GM10847 (cell line): ENCODE results near the gene MYLK2.

Source experiments
- POLR2A ChIP-seq: IDR thresholded peaks from 2 replicates; pipeline ENCODE4 v1.6.1; 2011; ENCODE audit not compliant: insufficient read length; ENCODE audit errors: extremely low read depth

MYLK2 gene

GRCh38 chr20:31809661-31810060 is 9.5 kb upstream of the MYLK2 start:
- no peak for TF ChIP-seq POLR2A

GRCh38 chr20:31811198-31811597 is 8.0 kb upstream of the MYLK2 start:
- TF ChIP-seq POLR2A, result no peak

DNA sequence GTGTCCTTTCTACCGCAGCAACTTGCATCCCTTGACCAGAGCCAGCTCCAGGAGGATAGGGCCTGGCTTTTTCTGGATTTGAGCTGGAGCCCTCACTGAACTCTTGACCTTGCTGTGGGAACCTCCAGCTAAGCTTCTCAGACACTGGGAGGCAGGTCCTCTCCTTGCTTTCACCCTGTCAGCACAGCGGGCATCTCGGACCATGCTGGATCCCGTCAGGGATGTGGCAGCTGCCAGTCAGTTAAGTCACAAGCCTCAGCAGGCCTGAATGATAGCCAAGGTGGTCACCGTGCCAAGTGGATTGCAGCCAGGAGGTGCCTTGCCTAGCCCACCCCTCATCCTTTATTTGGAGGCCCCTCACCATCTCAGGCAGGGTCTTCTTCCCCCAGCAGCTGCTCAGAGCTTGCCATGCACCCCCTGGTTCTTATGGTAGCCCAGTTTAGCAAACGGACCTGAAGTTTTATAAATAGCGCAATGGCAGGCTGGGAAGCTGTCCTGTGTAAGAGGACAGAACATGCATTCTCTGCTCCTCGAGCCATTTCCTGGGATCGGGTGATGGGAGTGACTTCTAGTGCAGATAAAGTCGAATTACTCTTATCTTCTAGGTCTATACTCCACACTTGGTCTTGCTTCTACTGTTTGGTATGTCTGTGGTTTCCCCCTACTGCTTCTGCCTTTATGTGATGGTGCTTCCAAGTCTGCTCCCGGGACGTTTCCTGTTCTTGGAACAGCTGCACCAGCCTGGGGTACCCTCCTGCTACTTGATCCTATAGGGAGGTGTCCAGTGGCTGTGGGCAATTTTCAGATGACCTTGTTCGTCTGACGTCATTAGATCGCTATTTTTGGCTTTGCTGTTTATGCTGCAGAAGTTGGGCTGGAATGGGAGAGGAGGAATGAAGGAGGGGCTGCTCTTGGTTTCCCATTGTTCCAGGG is 7.1 kb upstream of the MYLK2 start:
- TF ChIP-seq POLR2A, result no peak

DNA sequence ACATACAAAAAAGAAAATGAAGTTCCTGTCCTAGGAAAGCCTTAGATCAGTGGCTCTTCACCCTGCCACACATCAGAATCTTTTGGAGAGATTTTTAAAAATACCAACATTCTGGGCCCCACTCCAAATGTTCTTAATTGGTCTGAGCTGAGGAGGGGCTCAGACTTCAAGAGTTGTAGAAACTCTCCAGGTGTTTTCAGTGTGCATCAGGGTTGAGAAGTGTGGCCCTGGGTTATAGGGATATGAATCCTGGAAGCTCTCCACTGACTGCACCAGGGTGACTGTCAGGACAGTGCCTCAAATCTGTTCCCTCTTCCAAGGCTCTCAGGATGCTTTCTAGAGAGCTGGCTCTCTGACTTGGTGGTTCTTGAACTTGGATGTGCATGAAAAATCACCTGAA is 5.5 kb upstream of the MYLK2 start:
- TF ChIP-seq POLR2A, result no peak

DNA sequence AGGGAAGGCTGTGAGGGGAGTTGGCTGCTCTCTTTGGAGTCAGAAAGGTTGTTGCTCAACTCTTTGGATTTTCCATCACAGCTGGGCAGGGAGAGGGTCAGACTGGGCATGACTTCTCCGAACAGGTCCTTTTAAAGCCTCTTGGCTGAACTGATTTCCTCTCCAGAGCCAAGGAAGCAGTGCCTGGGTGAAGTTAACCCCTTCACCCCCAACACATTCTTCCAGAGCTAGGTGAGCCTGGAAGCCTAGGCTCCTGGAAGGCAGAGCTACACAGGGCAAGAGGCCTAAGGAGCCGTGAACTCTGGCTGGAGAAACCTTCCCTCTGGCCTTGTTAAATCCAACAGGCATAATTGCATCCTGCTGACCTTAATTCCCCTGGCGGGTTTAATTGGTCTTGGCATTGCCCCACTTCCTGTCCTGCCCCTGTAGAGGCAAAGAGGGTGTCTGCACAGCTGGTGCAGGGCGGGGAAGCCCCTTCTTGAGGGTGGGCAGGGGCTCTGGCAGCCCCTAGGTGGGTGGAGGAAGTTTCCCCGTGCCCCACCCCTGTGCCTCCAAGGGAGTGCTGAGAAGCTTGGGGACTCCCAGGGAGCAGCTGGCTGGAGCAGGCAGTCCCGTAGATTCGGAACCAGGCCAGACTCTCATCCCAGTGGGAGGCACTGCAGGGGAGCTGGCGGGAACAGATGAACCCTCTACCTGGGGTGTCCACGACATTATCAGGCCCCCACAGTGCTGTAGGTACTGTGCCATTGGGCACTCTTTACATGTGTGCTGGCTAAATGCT is 3.6 kb upstream of the MYLK2 start:
- no peak for TF ChIP-seq POLR2A

- no peak for TF ChIP-seq POLR2A
Observed at GRCh38 chr20:31816221-31816620, 2.9 kb upstream of the MYLK2 start.

GRCh38 chr20:31817461-31817860 is 1.7 kb upstream of the MYLK2 start:
- TF ChIP-seq POLR2A, result no peak

GRCh38 chr20:31818376-31818908 is 714 bp upstream of the MYLK2 start:
- TF ChIP-seq POLR2A, result no peak

DNA sequence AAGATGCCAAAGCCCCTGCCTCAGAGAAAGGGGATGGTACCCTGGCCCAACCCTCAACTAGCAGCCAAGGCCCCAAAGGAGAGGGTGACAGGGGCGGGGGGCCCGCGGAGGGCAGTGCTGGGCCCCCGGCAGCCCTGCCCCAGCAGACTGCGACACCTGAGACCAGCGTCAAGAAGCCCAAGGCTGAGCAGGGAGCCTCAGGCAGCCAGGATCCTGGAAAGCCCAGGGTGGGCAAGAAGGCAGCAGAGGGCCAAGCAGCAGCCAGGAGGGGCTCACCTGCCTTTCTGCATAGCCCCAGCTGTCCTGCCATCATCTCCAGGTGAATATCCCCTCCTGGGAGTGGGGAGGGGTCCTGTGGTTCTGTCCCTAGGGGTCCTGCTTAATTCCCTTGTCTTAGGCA is 1.1 kb downstream of the MYLK2 start:
- TF ChIP-seq POLR2A, result no peak

DNA sequence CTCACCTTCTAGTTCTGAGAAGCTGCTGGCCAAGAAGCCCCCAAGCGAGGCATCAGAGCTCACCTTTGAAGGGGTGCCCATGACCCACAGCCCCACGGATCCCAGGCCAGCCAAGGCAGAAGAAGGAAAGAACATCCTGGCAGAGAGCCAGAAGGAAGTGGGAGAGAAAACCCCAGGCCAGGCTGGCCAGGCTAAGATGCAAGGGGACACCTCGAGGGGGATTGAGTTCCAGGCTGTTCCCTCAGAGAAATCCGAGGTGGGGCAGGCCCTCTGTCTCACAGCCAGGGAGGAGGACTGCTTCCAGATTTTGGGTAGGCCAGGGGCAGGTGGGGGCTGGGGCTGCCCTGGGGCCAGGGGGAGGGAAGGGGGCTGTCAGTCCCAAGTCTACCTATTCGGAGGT is 2.3 kb downstream of the MYLK2 start:
- TF ChIP-seq POLR2A, result no peak

DNA sequence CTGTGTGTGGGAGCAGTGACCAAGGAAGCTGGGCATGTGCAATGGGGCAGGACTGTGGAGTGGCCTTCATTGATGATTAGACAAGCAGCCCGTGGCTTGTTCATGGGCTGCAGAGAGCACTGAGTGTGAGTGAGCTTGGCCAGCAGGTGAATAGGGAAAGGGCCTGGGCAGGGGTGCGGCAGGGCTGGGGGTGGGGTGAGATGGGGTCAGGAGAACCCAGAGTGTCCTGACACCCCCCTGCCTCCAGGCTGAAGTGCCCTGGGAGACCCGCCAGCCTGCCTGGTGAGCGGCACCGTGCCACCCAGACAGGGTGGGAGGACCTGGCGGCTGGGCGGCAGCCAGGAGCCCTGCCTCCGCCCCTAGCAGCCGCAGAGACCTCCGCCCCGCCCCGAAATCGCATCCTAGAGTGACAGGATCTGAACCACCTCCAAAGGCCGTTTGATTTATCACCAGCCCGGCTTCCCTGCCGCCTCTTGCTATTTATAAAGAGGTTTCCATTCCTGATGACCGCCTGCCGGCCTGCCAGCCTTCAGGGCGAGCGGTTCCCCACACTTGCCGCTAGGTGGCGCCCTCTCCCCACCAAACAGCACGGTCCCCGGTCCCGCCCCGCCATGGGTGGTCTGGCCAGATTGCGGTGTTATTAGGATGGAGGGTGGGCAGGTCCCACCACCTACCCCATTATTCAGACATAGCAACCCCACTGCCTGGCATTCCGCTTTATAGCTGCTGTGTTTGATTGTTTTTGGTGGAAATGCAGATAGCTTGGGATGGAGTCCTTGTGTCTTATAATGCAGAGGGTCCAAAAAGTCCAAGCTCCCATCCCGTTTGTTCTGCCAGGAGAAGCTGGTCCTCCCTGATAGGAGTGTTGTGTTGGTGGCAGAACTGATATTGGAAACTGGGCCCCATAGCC is 3.5 kb downstream of the MYLK2 start:
- no peak for TF ChIP-seq POLR2A

DNA sequence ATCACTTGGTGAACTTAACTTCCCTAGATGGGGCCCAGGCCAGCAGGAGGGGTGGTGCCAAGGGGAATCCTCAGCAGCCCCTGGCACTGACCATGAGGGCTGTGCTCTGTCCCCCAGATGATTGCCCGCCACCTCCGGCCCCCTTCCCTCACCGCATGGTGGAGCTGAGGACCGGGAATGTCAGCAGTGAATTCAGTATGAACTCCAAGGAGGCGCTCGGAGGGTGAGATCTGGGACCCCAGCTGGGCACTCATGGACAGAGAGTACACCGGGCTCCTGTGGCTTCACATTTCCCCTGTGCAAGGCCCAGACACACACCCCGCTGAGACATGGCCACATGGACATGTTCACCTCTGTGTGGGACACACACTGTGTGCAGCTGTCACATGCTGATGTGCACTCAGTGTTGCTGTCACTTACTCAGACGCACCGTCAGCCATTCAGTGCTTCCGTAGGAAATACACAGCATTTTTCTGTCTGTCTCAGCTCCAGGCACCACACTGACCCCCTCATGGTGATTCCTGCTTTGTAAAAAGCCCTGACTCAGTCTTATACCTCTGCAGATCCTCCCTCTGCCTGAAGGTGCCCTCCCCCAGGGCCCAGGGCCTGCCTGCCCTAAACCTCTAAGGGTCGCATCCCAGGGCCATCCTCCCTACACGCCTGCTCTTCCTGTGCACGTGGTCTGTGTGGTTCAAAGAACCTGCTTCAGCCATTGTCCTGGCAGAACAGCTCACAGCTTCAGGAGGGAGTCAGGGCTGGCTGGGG is 4.4 kb downstream of the MYLK2 start:
- no peak for TF ChIP-seq POLR2A

GRCh38 chr20:31824125-31824485 is 4.9 kb downstream of the MYLK2 start:
- no peak for TF ChIP-seq POLR2A
